Measurements from ENCODE around the gene OTX2.

Gene OTX2

DNA sequence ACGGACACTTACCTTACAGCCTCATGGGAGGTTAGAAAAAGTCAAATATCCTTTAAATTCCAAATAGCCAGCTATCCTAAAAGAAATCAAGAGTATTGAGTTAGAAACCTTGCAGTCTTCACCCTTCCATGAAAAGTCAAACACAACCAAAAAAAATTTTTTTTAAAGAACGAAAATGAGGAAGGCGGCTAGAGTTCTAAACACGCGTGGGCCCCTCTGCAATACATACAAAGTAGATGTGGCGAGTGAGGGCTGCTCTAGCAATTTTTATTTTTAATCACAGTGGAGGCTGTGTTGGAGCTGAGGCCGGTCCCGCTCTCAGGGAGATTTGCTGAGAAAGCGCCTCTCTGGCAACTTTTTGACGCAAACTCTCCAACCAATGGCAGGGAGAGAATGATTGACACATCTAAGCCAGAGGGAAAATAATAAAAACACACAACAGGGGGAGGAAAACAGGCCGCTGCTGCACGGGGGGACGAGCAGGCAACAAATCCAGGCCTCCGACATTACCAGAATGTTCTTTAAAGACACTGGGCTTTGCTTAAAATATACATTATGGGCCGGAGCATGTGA is at the start of gene OTX2:
Gene OTX2, minus strand, starts transcription at position 333 of the 573 bp plus-strand sequence. CDS start 5,023 bp downstream, outside the sequence.
- DNase-seq (ENCODE audit: low read depth in 1 of 2, low spot score in 1 of 2): no peak

DNA sequence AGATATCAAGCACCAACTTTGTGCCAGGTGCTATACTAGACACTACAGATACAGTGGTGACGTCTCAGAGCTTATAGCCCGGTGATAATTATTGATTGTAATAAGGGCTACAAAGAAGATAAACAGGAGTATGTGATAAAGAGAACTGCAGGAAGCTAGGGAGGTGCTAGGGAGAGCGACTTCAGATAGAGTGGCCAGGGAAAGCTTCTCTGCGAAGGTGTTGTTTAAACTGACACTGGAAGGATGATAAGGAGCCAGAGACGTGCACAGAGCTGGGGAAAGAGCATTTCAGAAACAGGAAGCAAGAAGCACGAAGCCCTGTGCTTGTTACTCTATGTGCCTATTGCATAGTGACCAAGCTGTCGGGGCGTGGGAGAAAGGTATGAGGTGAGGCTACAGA is 48.1 kb upstream of the OTX2 start:
- no peak for DNase-seq (ENCODE audit: low read depth in 1 of 2, low spot score in 1 of 2)

DNA sequence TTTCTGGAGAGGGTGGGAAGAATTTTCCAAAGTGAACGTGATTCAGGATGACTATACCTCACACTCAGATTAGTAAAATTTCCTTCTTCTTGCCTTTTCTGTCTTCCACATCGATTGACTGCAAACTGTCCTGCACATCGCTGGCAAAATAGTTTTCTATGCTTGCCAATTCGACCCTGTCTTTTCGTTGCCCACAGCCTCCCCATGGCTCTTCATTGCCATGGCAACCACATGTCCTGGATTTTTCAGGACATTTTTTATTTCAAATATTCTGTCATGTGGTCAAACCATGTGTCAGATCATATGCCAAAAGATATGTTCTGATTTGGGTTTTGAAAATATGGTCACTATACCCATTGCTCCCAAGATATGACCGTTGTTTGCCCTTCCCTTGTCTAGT is 46.9 kb upstream of the OTX2 start:
- DNase-seq (ENCODE audit: low read depth in 1 of 2, low spot score in 1 of 2): no peak

DNA sequence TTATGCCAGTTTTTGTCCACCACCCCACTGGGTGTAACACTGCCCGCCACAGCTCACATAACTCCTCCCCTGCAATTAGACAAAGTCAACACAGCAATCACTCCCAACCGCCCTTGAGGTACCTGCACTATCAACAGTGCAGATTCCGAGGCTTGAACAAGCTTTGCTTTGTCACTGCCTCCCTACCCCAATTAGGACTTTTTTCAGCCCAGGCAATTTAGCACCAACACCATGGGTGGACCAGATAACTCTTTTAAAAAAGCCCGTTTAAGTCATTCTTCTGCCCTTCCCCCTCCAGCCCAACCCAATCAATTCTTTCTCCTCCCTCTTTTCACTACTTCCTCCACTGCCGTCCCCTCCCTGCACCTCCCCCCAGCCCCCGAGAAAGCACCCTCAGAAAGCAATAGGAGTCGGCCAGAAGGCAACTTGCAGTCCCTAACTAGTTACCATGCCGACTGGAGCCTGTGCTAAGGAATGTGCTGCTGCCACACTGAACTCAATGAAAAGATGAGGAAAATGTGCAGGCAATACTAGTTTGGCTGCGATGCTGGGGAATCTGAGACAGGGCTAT is 45.7 kb upstream of the OTX2 start:
- DNase-seq (ENCODE audit: low read depth in 1 of 2, low spot score in 1 of 2): no peak

DNA sequence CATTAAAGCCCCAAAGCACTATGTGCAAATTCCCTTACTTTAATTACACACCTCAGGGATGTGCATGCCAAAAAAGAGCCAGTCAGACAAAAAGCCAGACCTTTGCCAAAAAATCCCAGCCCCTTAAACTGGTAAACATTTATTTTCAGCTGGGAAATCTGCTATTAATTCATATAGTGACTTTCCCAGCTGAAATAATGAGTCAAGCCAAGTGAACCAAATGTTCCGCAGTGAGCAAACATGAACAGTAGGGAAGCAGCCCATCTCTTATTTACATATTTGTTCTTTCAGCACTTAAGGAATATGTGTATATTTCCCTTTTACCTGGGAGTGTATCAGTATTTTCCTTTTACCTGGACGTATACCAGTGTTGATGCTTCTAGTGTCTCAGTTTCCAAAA is 44.0 kb upstream of the OTX2 start:
- DNase-seq (ENCODE audit: low read depth in 1 of 2, low spot score in 1 of 2): no peak

GRCh38 chr14:56846970-56847930 is 37.0 kb upstream of the OTX2 start:
- DNase-seq (ENCODE audit: low read depth in 1 of 2, low spot score in 1 of 2): no peak

DNA sequence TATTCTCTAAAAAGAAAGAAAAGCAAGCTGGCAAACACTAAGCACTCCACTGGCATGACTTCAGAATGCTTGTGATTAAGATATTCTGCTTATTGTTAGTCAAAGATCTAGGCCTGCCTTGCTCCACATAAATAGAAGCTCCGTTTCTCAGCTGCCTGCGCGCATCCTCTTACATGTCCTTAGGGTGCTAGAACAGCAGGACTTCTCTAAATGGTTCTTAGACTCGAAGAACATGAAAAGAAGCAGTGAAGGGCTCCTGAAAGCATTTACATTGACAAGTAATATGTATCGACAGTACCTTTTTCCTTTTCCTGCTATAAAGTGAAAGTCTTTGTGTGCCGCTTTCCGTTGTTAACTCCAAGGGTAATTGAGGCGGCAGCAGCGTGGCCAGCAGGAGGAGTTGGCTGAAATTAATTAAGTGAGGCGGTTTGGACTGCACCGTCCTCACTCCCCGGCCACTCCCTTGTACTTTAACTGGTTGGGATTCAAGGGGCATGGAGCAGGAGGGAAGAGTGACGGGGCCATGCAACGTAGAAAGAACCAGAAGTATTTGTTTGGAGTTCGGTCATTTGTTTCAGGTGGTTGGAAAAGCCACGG is 34.2 kb upstream of the OTX2 start:
- no peak for DNase-seq (ENCODE audit: low read depth in 1 of 2, low spot score in 1 of 2)

DNA sequence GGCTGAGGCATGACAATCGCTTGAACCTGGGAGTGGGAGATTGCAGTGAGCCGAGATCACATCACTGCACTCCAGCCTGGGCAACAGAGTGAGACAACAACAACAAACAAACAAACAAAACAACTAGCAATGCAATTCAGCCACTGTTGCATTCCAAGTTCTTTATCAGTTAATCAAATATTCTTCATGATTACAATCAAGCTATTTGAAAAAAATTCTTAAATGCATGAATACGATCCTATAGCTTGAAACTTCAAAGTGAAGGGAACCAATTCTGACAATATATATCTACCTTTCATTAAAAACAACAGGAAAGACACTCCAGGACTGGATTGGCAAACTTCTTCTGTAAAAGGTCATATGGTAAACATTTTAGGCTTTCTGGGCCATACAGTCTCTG is 31.3 kb upstream of the OTX2 start:
- no peak for DNase-seq (ENCODE audit: low read depth in 1 of 2, low spot score in 1 of 2)

- DNase-seq (ENCODE audit: low read depth in 1 of 2, low spot score in 1 of 2): no peak
These were observed 29.9 kb upstream of the OTX2 start for GRCh38 chr14:56840221-56840620.

DNA sequence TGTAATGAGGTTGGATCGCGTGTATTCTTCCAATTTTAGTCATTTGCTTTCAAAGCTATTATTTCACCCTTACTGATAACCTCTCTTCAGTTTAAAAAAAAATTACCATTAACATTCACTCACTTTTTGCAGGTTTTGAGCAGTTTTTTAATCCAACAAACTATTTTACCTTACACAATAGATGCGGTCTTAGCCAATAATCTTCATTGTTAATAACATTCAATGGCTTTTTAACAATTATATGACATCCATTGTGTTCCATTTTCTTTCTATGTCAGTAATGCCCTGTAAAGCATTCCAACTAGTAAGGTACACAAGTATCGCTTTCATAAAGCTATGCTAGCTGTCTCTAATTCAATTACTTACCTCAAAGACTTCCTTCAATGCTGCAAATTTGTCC is 18.9 kb upstream of the OTX2 start:
- no peak for DNase-seq (ENCODE audit: low read depth in 1 of 2, low spot score in 1 of 2)

DNA sequence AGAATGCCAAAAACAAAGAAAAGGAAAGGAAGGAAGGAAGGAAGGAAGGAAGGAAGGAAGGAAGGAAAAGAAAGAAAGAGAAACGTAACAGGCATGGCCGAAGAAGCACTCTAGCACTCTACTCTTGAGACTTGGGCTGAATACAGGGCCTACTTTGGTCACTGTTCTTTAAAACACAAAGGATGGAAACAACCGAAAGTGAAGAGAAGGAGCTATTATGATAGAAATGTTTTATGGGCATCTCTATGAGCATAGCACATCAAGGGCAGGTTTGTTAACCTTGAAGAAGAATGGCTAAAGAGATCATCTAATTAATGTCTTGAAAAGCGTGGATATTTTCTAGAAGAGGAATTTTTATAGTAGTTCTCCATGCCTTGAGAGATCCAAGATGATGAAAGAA is 15.9 kb upstream of the OTX2 start:
- DNase-seq (ENCODE audit: low read depth in 1 of 2, low spot score in 1 of 2): no peak

DNA sequence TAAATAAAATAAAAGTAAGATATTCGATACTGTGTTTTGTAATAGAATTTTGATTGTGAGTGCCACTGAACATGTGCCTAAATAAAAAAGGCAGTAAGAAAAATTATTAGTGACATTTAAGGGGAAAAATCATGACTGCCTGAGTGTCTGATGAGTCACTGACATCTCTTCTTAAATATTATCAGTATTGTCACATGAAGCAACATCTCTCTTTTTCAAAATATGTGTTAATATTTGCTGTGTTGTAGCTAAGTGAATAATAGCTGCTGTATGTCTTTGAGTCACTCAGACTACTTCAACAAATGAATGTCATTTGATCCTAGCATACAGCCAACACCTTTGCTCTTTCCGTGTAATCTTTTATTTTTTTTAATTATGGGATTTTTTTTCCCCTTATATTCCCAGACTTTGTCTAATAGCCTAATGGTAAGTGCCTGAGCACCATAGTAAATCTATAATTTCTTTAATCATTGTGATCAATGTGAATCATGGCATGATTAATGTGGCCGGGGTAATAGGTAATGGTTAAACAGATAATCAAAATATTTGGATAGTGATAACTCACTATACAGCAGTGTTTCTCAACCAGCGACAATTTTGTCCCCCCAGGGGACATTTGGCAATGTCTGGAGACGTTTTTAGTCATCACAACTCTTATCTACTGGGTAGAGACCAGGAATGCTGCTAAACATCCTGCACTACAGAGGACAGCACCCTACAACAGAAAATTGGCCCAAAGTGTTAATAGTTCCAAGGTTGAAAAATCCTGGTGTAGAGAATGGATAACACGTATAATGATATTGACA is 11.7 kb upstream of the OTX2 start:
- no peak for DNase-seq (ENCODE audit: low read depth in 1 of 2, low spot score in 1 of 2)

GRCh38 chr14:56821177-56821576 is 10.9 kb upstream of the OTX2 start:
- DNase-seq (ENCODE audit: low read depth in 1 of 2, low spot score in 1 of 2): no peak

DNA sequence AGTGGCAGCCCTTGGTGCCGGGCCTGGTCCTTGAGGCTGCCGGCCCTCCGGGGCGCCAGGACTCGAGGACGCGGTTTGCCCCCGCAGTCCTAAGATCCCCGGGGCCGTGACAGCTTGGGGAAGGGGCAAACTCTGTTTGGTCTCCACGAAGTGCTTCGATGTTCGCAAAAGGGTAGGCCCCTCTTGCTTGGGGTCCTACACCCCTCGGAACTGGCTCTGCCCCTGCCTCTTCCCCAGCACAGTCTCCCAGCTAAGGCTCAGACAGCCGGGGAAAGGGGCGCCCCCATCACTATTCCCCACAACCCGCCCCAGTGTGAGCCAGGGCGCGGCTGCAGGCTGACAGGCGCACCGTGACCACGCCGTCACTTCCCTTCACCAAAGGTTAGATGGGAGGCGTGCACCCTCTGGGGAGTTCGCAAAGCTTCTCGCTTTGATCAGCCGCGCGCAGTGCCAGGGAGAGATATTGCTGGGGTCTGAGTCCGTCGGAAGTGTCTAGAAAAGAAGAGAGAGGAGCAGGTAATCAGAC is 7.2 kb upstream of the OTX2 start:
- DNase-seq (ENCODE audit: low read depth in 1 of 2, low spot score in 1 of 2): no peak

DNA sequence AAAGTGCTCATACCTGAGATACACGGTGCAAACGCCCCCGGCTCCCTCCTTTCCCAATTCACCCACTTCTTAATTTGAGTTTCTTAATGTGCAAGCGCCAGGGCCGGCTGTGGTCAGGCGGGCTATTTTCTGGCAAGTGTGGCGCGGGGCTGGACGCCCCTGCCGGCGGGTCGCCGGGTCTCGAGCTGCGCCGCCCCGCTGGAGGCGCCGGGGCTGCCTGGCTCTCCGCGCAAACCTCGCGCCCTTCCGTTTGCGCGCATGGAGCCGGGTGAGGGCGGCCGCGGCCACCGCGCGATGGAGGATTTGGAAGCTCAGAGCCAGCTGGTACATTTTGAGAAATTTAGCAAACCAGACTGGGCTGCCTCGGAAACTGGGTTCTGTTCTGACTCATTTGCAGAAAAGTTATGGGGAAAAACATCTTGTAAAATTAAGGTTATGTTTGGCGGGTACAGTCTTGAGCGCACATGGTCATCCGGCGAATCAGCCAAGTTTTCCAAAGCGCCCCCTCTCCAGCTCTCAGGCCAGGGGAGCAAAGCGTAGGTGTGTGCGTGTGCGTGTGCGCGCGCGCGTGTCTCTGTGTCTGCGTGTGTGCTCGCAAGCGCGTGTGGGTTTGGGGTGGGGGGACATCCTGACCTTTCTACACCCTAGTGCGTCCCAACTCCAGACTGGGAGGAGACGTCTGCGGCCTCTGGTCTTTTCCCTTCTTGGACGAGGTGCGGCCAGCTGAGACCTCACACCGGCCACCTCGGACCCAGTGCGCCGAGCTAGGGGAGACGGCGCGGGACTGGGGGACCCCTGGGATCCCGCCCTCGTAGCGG is 6.5 kb upstream of the OTX2 start:
- no peak for DNase-seq (ENCODE audit: low read depth in 1 of 2, low spot score in 1 of 2)

GRCh38 chr14:56815745-56816144 is 5.5 kb upstream of the OTX2 start:
- DNase-seq (ENCODE audit: low read depth in 1 of 2, low spot score in 1 of 2): no peak

GRCh38 chr14:56814969-56815700 is 4.9 kb upstream of the OTX2 start:
- DNase-seq (ENCODE audit: low read depth in 1 of 2, low spot score in 1 of 2): no peak

DNA sequence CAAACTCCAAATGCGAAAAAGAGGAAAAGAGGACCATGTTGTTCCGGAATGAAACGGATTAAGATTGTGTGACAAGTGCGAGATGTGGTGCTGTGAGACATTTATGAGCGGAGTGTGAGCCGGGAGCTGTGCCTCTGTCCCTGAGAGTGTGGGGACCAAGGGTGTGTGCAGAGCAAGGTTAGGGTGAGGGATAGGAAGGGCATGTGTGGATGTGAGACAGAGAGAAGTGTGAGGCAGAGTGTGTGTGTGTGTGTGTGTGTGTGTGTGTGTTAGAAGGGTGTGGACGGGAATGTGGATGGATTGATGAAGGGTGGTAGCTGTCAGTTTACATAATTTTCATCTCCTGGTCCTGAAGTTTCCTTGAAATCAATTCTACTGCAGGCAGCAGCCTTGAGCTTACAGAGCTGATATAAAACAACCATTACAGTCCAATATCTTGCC is 4.3 kb upstream of the OTX2 start:
- no peak for DNase-seq (ENCODE audit: low read depth in 1 of 2, low spot score in 1 of 2)

DNA sequence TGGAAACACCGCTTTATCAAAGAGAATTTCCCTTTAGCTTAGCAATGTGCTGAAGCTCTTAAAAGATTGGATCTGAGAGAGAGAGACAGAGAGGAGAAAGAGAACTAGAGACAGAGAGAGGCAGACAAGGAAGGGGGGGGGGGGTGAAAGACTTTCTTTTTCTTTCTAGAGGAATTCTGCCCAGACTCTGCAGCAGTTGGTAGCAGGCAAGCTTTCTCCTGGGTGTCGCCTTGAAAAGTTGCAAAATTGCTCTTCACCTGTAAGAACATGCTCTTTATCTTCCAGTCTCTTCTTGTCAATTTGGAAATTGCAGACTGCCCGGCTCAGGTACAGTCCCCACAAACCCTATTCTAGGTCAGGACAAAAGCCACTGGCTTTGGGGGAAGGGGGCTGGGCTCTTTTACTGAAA is 2.9 kb upstream of the OTX2 start:
- no peak for DNase-seq (ENCODE audit: low read depth in 1 of 2, low spot score in 1 of 2)
